Measurements from ENCODE around the gene SRPK3.

DNA sequence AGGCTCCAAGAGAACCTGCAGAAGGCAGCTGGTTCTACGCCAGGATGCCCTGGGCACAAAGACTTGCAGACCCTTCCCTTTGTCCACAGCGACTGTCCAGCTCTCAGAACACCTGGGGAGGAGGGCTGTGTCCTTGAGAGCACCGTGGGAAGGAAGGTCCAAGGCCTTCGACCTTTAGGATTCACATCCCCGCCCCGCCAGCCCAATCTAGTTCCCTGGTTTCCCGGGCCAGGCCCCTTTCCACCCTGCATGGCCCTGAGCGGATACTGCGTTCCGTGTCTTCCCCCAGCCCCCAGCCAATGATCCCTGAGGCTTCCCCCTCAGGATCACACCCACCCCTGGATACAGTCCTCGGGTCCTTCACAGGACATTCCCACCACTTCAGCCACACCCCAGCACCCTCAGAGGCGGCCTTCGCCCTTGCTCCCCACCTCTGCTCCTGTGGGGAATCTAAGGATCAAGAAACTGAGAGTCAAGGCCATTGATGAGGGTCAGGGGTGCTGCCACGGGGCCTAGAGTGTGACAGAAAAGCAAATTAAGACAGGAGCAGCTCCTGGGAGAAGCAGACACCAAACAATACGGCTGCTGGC lies 47.1 kb upstream of the SRPK3 start:
- TF ChIP-seq, protein P1, sequence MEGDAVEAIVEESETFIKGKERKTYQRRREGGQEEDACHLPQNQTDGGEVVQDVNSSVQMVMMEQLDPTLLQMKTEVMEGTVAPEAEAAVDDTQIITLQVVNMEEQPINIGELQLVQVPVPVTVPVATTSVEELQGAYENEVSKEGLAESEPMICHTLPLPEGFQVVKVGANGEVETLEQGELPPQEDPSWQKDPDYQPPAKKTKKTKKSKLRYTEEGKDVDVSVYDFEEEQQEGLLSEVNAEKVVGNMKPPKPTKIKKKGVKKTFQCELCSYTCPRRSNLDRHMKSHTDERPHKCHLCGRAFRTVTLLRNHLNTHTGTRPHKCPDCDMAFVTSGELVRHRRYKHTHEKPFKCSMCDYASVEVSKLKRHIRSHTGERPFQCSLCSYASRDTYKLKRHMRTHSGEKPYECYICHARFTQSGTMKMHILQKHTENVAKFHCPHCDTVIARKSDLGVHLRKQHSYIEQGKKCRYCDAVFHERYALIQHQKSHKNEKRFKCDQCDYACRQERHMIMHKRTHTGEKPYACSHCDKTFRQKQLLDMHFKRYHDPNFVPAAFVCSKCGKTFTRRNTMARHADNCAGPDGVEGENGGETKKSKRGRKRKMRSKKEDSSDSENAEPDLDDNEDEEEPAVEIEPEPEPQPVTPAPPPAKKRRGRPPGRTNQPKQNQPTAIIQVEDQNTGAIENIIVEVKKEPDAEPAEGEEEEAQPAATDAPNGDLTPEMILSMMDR (conservative IDR thresholded peaks at IDR 0.05; ENCODE audit: low read length) = no peak
- TF ChIP-seq EZH2phosphoT487 (IDR thresholded peaks at IDR 0.05; ENCODE audit: borderline replicate concordance, low read depth, low read length) = no peak
